ENCODE results near the gene TMEM95.

Gene TMEM95

DNA sequence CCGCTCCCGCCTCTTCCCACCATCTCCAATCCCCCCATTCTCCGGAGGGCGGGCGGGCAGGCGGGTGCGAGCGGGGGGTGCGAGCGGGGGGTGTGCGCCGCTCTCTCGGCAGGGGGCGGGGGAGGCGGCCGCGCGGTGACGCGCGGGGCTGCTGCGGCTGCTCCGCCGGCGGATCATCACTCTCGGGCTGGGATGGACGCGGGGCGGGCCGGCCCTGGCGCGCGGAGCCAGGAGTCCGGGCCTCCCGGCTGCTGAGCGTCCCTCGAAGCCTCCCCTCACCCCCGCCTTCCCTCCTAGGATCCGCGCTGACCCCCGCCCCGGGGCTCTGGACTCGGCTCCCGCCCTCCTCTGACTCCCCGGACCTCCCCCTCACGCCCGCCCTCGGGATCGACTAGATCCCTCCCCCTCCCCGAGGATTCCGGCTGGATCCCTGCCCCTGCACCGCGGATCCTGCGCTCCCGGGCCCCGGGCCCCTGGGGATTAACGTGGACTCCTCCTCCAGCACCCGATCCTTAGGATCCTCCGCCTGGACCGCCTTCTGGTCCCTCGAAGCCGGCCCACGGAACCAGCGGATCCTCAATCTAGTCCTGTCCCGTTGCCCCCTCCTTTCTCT is 49.9 kb downstream of the TMEM95 start:
- no peak; the same call in 1 of the 2 replicates for TF ChIP-seq TCF12 (IDR thresholded peaks at IDR 0.05; ENCODE audit: low read depth)

DNA sequence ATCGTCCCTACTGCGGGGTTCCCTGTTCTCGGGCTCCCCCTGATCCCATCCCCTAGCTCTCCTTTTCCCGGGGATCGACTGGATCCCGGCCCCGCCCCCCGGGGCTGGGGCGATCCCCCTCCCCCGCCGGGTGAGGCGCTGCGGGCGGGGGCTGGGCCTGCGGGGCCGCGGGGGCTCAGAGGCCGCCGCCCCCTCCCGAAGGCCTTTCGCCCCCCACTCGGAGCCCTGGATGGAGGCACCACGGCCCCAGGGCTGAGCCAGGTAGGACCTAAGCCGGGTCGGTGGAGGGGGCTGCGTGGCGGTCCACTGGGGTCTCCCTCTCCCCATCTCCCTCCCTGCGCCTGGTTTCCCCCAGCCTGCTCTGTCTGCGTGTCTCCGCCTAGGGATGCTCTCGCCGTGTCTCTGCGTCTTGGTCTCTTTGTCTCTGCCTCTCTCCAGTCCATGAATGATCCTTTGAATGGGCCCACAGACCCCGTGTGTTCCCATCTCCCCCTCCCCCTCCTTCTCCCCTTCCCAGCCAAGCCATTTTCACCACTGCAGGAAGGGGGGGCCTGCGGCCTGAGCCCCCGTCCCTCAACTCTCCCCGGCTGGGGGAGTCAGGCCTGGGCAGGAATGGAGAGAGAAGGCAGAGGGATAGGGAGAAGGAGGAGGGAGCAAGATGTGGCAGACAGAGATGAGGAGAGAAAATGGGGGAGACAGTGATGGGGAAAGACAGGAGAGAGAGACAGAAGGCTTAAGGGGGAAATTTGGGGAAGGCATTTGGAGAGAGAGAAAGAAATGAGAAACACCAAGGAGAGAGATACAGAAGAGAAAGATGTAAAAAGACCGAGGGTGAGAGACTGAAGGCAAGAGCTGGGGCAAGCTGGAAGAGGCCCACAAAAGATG is 50.6 kb downstream of the TMEM95 start:
- TF ChIP-seq REST (IDR thresholded peaks at IDR 0.05; ENCODE audit: low read depth) (no peak), YY1 (IDR thresholded peaks at IDR 0.05; ENCODE audit: low read depth) (no peak), USF1 (IDR thresholded peaks at IDR 0.05) (no peak), EGR1 (IDR thresholded peaks at IDR 0.05) (no peak), FOXM1 (IDR thresholded peaks at IDR 0.05; ENCODE audit: borderline replicate concordance, low read depth) (no peak), TAF1 (IDR thresholded peaks at IDR 0.05; ENCODE audit: low read depth) (no peak), RAD21 (IDR thresholded peaks at IDR 0.05; ENCODE audit: low read depth) (no peak), CREB1 (IDR thresholded peaks at IDR 0.05; ENCODE audit: low read depth) (no peak), TEAD4 (IDR thresholded peaks at IDR 0.05) (no peak), CEBPB (IDR thresholded peaks at IDR 0.05) (no peak), EP300 (IDR thresholded peaks at IDR 0.05; ENCODE audit: borderline replicate concordance) (no peak)

DNA sequence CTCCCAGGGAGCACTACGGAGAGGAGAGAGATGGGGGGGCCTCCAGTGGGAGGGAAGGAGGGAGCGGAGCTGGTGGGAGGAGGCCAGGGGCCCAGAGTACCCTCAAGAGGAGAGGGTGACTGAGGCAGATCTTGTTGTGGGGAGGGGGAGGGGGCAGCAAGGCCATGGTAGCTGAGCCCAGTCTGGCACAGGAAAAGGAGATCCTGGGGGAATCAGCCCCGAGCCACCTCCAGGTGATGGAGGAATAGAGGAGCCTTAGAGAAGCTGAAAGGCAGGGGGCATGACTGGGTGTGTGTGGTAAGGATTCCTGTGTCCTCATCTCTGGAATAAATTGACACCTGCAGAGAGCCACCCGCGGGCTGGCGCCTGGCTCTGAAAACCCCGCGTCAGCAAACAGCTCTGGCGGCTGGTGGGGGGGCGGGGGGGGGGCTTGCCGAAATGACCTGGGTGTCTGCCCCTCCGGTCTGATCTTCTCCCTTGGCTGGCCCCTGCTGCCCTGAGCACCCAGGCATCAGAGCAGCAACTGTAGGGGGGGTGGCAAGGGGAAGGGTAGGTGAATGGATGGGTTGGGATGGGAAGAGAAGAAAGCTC is 51.4 kb downstream of the TMEM95 start:
- TF ChIP-seq FOXM1 (IDR thresholded peaks at IDR 0.05; ENCODE audit: borderline replicate concordance, low read depth) (no peak), REST (IDR thresholded peaks at IDR 0.05; ENCODE audit: low read depth) (no peak)
- TF ChIP-seq, protein P1, sequence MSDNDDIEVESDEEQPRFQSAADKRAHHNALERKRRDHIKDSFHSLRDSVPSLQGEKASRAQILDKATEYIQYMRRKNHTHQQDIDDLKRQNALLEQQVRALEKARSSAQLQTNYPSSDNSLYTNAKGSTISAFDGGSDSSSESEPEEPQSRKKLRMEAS (IDR thresholded peaks at IDR 0.05), result no peak
